ENCODE results near the gene CKS1B. TPM values are rescaled to one million over a fixed set of nuclear protein-coding genes. Genes with fewer than 3 reads are reported as not detected.

Gene CKS1B
- total and polyA plus RNA-seq, 2 donors (not counting 1 experiment from before 2014, with no cell fraction given), result 40.3 to 55.4 TPM

GRCh38 chr1:154969860-154970452 lies 4.5 kb upstream of the CKS1B start:
- H3K4me2 ChIP-seq (ENCODE audit: extremely low read depth, insufficient read depth, low read length), result peak overlapping the region; percentile 85
- DNase-seq (ENCODE audit: low read depth in 2 of 2), result no peak
- H3K4me3 ChIP-seq (replicated peaks in 1 of 4; ENCODE audit: control extremely low read depth in 1 of 4, insufficient read depth in 1 of 4, low read depth in 3 of 4, low read length in 4 of 4), result peak overlapping the region; percentile 60 to 92 (median 82)
- peak overlapping the region; percentile 94 for H3K27ac ChIP-seq (ENCODE audit: insufficient read depth, low read length)
- H3K36me3 ChIP-seq (ENCODE audit: control insufficient read depth, insufficient read depth, low read length), result peaks cover 24% of the 10 kb centered on the region
- peaks cover 26% of the 10 kb centered on the region for H3K4me1 ChIP-seq (ENCODE audit: control insufficient read depth, extremely low read depth, insufficient read depth, low read length)
- H3K27me3 ChIP-seq (ENCODE audit: control insufficient read depth, insufficient read depth, low read length), result no peaks in the 10 kb centered on the region
- TF ChIP-seq CTCF (conservative IDR thresholded peaks at IDR 0.05 in 1 of 2, IDR thresholded peaks at IDR 0.05 in 1 of 2; ENCODE audit: low read depth in 1 of 2, low read length in 2 of 2), result no peak
- no peak for TF ChIP-seq EZH2 (IDR thresholded peaks at IDR 0.05; ENCODE audit: low read length, missing control alignments)
- H2AFZ ChIP-seq (ENCODE audit: low read length), result no peak overlapping the region
- peak overlapping the region; percentile 76 for H3K9ac ChIP-seq (ENCODE audit: insufficient read depth, low read length)
- no peaks in the 10 kb centered on the region for H3K9me3 ChIP-seq (ENCODE audit: control insufficient read depth, insufficient read depth, low read depth, low read length)
- H3K79me2 ChIP-seq (ENCODE audit: control insufficient read depth, insufficient read depth, low read length), result peaks cover 54% of the 10 kb centered on the region
- H4K20me1 ChIP-seq (ENCODE audit: control insufficient read depth, extremely low read depth, insufficient read depth, low read length), result no peaks in the 10 kb centered on the region

- Histone ChIP-seq H2AFZ (ENCODE audit: low read length) (no peak within 1 kb of the TSS), H3K36me3 (ENCODE audit: control insufficient read depth, insufficient read depth, low read length) (peaks cover 20% of the 10 kb centered on the region), H3K4me3 (replicated peaks in 1 of 4; ENCODE audit: control extremely low read depth in 1 of 4, insufficient read depth in 1 of 4, low read depth in 3 of 4, low read length in 4 of 4) (peak within 1 kb of the TSS; percentile 60 to 92 (median 82)), H3K9ac (ENCODE audit: insufficient read depth, low read length) (peak within 1 kb of the TSS; percentile 76), H3K4me1 (ENCODE audit: control insufficient read depth, extremely low read depth, insufficient read depth, low read length) (peaks cover 26% of the 10 kb centered on the region), H3K27ac (ENCODE audit: insufficient read depth, low read length) (peak within 1 kb of the TSS; percentile 94), H3K4me2 (ENCODE audit: extremely low read depth, insufficient read depth, low read length) (peak within 1 kb of the TSS; percentile 85), H4K20me1 (ENCODE audit: control insufficient read depth, extremely low read depth, insufficient read depth, low read length) (no peaks in the 10 kb centered on the region), H3K79me2 (ENCODE audit: control insufficient read depth, insufficient read depth, low read length) (peaks cover 60% of the 10 kb centered on the region), H3K9me3 (ENCODE audit: control insufficient read depth, insufficient read depth, low read depth, low read length) (no peaks in the 10 kb centered on the region), H3K27me3 (ENCODE audit: control insufficient read depth, insufficient read depth, low read length) (no peaks in the 10 kb centered on the region)
- peak; percentile 92 to 95 for DNase-seq (ENCODE audit: low read depth in 2 of 2)
- TF ChIP-seq CTCF (conservative IDR thresholded peaks at IDR 0.05 in 1 of 2, IDR thresholded peaks at IDR 0.05 in 1 of 2; ENCODE audit: low read depth in 1 of 2, low read length in 2 of 2), result no peak
- no peak for TF ChIP-seq EZH2 (IDR thresholded peaks at IDR 0.05; ENCODE audit: low read length, missing control alignments)
These were observed 3.7 kb upstream of the CKS1B start, which contains the start of gene SHC1 for GRCh38 chr1:154970631-154971340. Gene SHC1 (minus strand): TSS chr1:154970747. CDS start chr1:154970526, 221 bp downstream.

GRCh38 chr1:154971341-154971998 lies 3.0 kb upstream of the CKS1B start:
- H3K9me3 ChIP-seq (ENCODE audit: control insufficient read depth, insufficient read depth, low read depth, low read length), result no peaks in the 10 kb centered on the region
- TF ChIP-seq CTCF (conservative IDR thresholded peaks at IDR 0.05 in 1 of 2, IDR thresholded peaks at IDR 0.05 in 1 of 2; ENCODE audit: low read depth in 1 of 2, low read length in 2 of 2), result no peak
- no peak for TF ChIP-seq EZH2 (IDR thresholded peaks at IDR 0.05; ENCODE audit: low read length, missing control alignments)
- peak overlapping the region; percentile 85 for H3K4me2 ChIP-seq (ENCODE audit: extremely low read depth, insufficient read depth, low read length)
- peaks cover 26% of the 10 kb centered on the region for H3K4me1 ChIP-seq (ENCODE audit: control insufficient read depth, extremely low read depth, insufficient read depth, low read length)
- DNase-seq (ENCODE audit: low read depth in 2 of 2), result no peak
- peak overlapping the region; percentile 52 for H3K9ac ChIP-seq (ENCODE audit: insufficient read depth, low read length)
- H3K27me3 ChIP-seq (ENCODE audit: control insufficient read depth, insufficient read depth, low read length), result no peaks in the 10 kb centered on the region
- peak overlapping the region; percentile 24 to 92 (median 61) for H3K4me3 ChIP-seq (replicated peaks in 1 of 4; ENCODE audit: control extremely low read depth in 1 of 4, insufficient read depth in 1 of 4, low read depth in 3 of 4, low read length in 4 of 4)
- H3K36me3 ChIP-seq (ENCODE audit: control insufficient read depth, insufficient read depth, low read length), result peaks cover 16% of the 10 kb centered on the region
- peak overlapping the region; percentile 94 for H3K27ac ChIP-seq (ENCODE audit: insufficient read depth, low read length)
- peaks cover 61% of the 10 kb centered on the region for H3K79me2 ChIP-seq (ENCODE audit: control insufficient read depth, insufficient read depth, low read length)
- H2AFZ ChIP-seq (ENCODE audit: low read length), result no peak overlapping the region
- H4K20me1 ChIP-seq (ENCODE audit: control insufficient read depth, extremely low read depth, insufficient read depth, low read length), result no peaks in the 10 kb centered on the region

Measured in fibroblast of lung (primary cell).